GM13976 (cell line): Measurements from ENCODE around the gene HK2.
A peak's percentile ranks its signal among the peaks of the same experiment; 100 is the strongest.

Source experiments
- DNase-seq: peaks from one replicate; pipeline ENCODE4 v3.0.0; 2012; ENCODE audit warnings: low spot score
- CTCF ChIP-seq: IDR thresholded peaks from 2 replicates; pipeline ENCODE4 v1.5.1; 2012; ENCODE audit warnings: borderline replicate concordance, mild to moderate bottlenecking; ENCODE audit not compliant: insufficient read depth; ENCODE audit errors: extremely low read depth, missing control alignments, control extremely low read depth
- in situ Hi-C: fragments of 300-500 bp; cut with MboI; formaldehyde crosslinking; loops from one replicate; pipeline ENCODE4 v1.12.0; 2022; ENCODE audit warnings: low sequenced_read_pairs, mixed read lengths, inconsistent platforms; ENCODE audit not compliant: unreplicated experiment

Gene HK2

GRCh38 chr2:74919827-74920226 is 85.9 kb downstream of the HK2 start:
- peak; percentile 87 for DNase-seq
- in situ Hi-C loops = loop anchor here (10.0 to 25.0 kb wide), 3 partner anchors 135 to 692 kb away; no protein-coding TSS in a partner anchor
- peak; percentile 93 for TF ChIP-seq CTCF

- TF ChIP-seq CTCF = no peak
- in situ Hi-C loops = loop anchor here (25.0 kb wide), 2 partner anchors 316 to 691 kb away; no protein-coding TSS in a partner anchor
Measured at GRCh38 chr2:74921236-74921736, 87.4 kb downstream of the HK2 start.

GRCh38 chr2:74922592-74923227 is 88.8 kb downstream of the HK2 start:
- in situ Hi-C loops = loop anchor here (25.0 kb wide), 2 partner anchors 315 to 690 kb away; no protein-coding TSS in a partner anchor
- TF ChIP-seq CTCF = no peak
- DNase-seq = no peak

More at GRCh38 chr2:74921236-74921736, 87.4 kb downstream of the HK2 start:
- DNase-seq = no peak

GRCh38 chr2:74924463-74925265 is 90.7 kb downstream of the HK2 start:
- no peak for TF ChIP-seq CTCF

GRCh38 chr2:74925361-74925786 is 91.4 kb downstream of the HK2 start:
- DNase-seq = no peak
- in situ Hi-C loops = loop anchor here (25.0 kb wide), 1 partner anchor 487 kb away; no protein-coding TSS in a partner anchor
- no peak for TF ChIP-seq CTCF

More at GRCh38 chr2:74924463-74925265, 90.7 kb downstream of the HK2 start:
- in situ Hi-C loops = loop anchor here (25.0 kb wide), 3 partner anchors 313 to 688 kb away; no protein-coding TSS in a partner anchor
- no peak for DNase-seq

GRCh38 chr2:74927621-74928020 is 93.7 kb downstream of the HK2 start:
- TF ChIP-seq CTCF = no peak
- in situ Hi-C loops = loop anchor here (25.0 kb wide), 1 partner anchor 485 kb away; no protein-coding TSS in a partner anchor
- DNase-seq = no peak
